Measurements from ENCODE around the gene PLCL1. TPM values are rescaled to one million over a fixed set of nuclear protein-coding genes. Genes with fewer than 3 reads are reported as not detected.
A peak's percentile ranks its signal among the peaks of the same experiment; 100 is the strongest.

Gene PLCL1
- total and polyA plus RNA-seq, 2 donors (not counting 3 experiments of a cell fraction or from before 2014, with no cell fraction given): 0.79 to 3.4 TPM

DNA sequence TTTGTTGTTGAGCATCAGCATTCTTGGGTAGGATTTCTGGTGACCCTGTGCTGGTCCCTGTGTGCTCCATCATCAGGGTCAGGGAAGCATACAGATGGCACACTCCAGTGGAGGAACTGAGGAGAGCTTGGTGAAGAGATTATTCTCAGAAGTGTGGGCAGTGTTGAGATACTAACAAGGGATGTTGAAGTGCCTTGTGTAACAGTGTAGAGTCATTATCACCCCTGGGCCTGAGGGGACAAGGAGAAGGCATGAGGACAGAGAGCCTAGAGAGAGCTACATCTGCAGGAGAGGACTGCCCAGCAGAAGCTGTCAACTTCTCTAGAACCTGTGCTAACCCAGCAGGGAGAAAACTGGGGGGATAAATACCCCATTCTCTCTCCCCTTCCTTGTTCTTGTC, 189.0 kb downstream of the PLCL1 start:
- no peak overlapping the region for H3K4me3 ChIP-seq (replicated peaks in 1 of 3; ENCODE audit: insufficient read depth in 1 of 3, low read depth in 1 of 3, low read length in 3 of 3)
- no peak overlapping the region for H2AFZ ChIP-seq (ENCODE audit: low read depth, low read length)
- no peak overlapping the region for H3K4me2 ChIP-seq (ENCODE audit: insufficient read depth, low read length)
- POLR2A ChIA-PET: no interaction called here
- H3K36me3 ChIP-seq (ENCODE audit: control insufficient read depth in 2 of 2, extremely low read depth in 1 of 2, insufficient read depth in 2 of 2, low read length in 2 of 2): no peaks in the 10 kb centered on the region
- H3K27ac ChIP-seq (ENCODE audit: insufficient read depth, low read depth, low read length): no peak overlapping the region
- H3K27me3 ChIP-seq (ENCODE audit: control insufficient read depth in 2 of 2, insufficient read depth in 2 of 2, low read length in 2 of 2): no peaks in the 10 kb centered on the region
- no peak for DNase-seq (ENCODE audit: low read depth, low spot score)
- H4K20me1 ChIP-seq (replicated peaks; ENCODE audit: control insufficient read depth, extremely low read depth, insufficient read depth, low read length): no peaks in the 10 kb centered on the region
- intact Hi-C loops (cut with micrococcal nuclease) (no loop called here), dilution Hi-C loops (cut with MboI; ENCODE audit: extremely low pct_ligation_motif_present, low sequenced_read_pairs) (no loop called here)
- H3K9ac ChIP-seq (replicated peaks; ENCODE audit: extremely low read depth, insufficient read depth, low read length): no peak overlapping the region
- no peak for FAIRE-seq
- H3K4me1 ChIP-seq (ENCODE audit: control insufficient read depth, extremely low read depth, insufficient read depth, low read length): no peaks in the 10 kb centered on the region
- H3K9me1 ChIP-seq (replicated peaks; ENCODE audit: control insufficient read depth, extremely low read depth, insufficient read depth, low read length): no peaks in the 10 kb centered on the region
- no TSS peak for BruUV-seq (replicated peaks)
- H3K9me3 ChIP-seq (replicated peaks; ENCODE audit: control insufficient read depth, insufficient read depth, low read length): no peaks in the 10 kb centered on the region
- CTCF ChIA-PET: no interaction called here
- H3K79me2 ChIP-seq (ENCODE audit: control insufficient read depth, insufficient read depth, low read length): no peaks in the 10 kb centered on the region
- TF ChIP-seq, protein P1, sequence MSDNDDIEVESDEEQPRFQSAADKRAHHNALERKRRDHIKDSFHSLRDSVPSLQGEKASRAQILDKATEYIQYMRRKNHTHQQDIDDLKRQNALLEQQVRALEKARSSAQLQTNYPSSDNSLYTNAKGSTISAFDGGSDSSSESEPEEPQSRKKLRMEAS (IDR thresholded peaks at IDR 0.05; ENCODE audit: insufficient read depth, insufficient read length): no peak
- TF ChIP-seq POLR2AphosphoS5 (IDR thresholded peaks at IDR 0.05; ENCODE audit: insufficient read depth, low read depth, low read length): no peak

DNA sequence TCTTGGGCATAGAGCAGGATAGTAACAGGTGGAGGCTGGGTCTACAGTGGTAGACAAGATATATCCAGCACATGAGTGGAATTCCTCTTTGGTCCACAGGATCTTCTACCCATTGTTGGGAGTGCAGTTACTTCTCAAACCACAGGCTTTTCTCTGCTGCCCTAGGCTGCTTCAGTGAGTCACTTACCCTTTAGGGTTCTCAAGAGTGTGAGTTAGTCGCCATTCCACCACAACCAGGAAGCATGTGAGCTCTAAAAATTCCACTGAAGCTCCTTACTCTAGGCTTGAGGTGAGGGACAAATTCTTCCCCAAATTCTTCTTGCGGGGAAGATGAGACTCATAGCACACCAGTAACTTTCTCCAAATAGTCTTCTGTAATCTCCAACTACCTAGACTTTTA, 189.4 kb downstream of the PLCL1 start:
- BruUV-seq (replicated peaks): no TSS peak
- CTCF ChIA-PET: no interaction called here
- H4K20me1 ChIP-seq (replicated peaks; ENCODE audit: control insufficient read depth, extremely low read depth, insufficient read depth, low read length): no peaks in the 10 kb centered on the region

More for the DNA sequence above, 189.4 kb downstream of the PLCL1 start:
- intact Hi-C loops (cut with micrococcal nuclease): no loop called here
- no peaks in the 10 kb centered on the region for H3K27me3 ChIP-seq (ENCODE audit: control insufficient read depth in 2 of 2, insufficient read depth in 2 of 2, low read length in 2 of 2)
- POLR2A ChIA-PET: no interaction called here
- no peak overlapping the region for H3K4me2 ChIP-seq (ENCODE audit: insufficient read depth, low read length)
- no peak overlapping the region for H3K27ac ChIP-seq (ENCODE audit: insufficient read depth, low read depth, low read length)
- dilution Hi-C loops (cut with MboI; ENCODE audit: extremely low pct_ligation_motif_present, low sequenced_read_pairs): no loop called here
- H3K9me3 ChIP-seq (replicated peaks; ENCODE audit: control insufficient read depth, insufficient read depth, low read length): no peaks in the 10 kb centered on the region
- no peaks in the 10 kb centered on the region for H3K9me1 ChIP-seq (replicated peaks; ENCODE audit: control insufficient read depth, extremely low read depth, insufficient read depth, low read length)
- H2AFZ ChIP-seq (ENCODE audit: low read depth, low read length): no peak overlapping the region
- TF ChIP-seq, protein P2, sequence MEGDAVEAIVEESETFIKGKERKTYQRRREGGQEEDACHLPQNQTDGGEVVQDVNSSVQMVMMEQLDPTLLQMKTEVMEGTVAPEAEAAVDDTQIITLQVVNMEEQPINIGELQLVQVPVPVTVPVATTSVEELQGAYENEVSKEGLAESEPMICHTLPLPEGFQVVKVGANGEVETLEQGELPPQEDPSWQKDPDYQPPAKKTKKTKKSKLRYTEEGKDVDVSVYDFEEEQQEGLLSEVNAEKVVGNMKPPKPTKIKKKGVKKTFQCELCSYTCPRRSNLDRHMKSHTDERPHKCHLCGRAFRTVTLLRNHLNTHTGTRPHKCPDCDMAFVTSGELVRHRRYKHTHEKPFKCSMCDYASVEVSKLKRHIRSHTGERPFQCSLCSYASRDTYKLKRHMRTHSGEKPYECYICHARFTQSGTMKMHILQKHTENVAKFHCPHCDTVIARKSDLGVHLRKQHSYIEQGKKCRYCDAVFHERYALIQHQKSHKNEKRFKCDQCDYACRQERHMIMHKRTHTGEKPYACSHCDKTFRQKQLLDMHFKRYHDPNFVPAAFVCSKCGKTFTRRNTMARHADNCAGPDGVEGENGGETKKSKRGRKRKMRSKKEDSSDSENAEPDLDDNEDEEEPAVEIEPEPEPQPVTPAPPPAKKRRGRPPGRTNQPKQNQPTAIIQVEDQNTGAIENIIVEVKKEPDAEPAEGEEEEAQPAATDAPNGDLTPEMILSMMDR (IDR thresholded peaks at IDR 0.05; ENCODE audit: extremely low read depth in 1 of 2, insufficient read depth in 1 of 2, low read depth in 1 of 2, low read length in 2 of 2): no peak
- TF ChIP-seq FOS (IDR thresholded peaks at IDR 0.05; ENCODE audit: borderline replicate concordance, insufficient read depth, low read length): peak; percentile 22
- H3K36me3 ChIP-seq (ENCODE audit: control insufficient read depth in 2 of 2, extremely low read depth in 1 of 2, insufficient read depth in 2 of 2, low read length in 2 of 2): no peaks in the 10 kb centered on the region
- H3K4me1 ChIP-seq (ENCODE audit: control insufficient read depth, extremely low read depth, insufficient read depth, low read length): no peaks in the 10 kb centered on the region
- DNase-seq (ENCODE audit: low read depth, low spot score) (no peak), FAIRE-seq (no peak)
- no peak overlapping the region for H3K9ac ChIP-seq (replicated peaks; ENCODE audit: extremely low read depth, insufficient read depth, low read length)
- H3K79me2 ChIP-seq (ENCODE audit: control insufficient read depth, insufficient read depth, low read length): no peaks in the 10 kb centered on the region
- no peak overlapping the region for H3K4me3 ChIP-seq (replicated peaks in 1 of 3; ENCODE audit: insufficient read depth in 1 of 3, low read depth in 1 of 3, low read length in 3 of 3)
